H1 (cell line): ENCODE data around the gene ABCB10. TPM values are rescaled to one million over a fixed set of nuclear protein-coding genes. Genes with fewer than 3 reads are reported as not detected.

Source experiments
- CTCF ChIA-PET: fragments of 300-600 bp; sonication (Branson Sonifier 250); formaldehyde crosslinking; loops from one replicate; lab custom pipeline; 2021; ENCODE audit not compliant: partially characterized antibody; lab: Charles Lee
- POLR2A ChIA-PET: fragments of 300-600 bp; sonication (Branson Sonifier 250); formaldehyde crosslinking; loops from one replicate; lab custom pipeline; 2021; ENCODE audit warnings: inconsistent platforms; ENCODE audit not compliant: partially characterized antibody; lab: Charles Lee
- DNase-seq, 2 experiments: peaks; one replicate each; pipeline versions ENCODE4 v3.0.0 to v3.0.0-alpha.2; 2010 to 2022; ENCODE audit warnings: low spot score in 2 of 2, low read depth in 1 of 2, mixed read lengths in 1 of 2
- FAIRE-seq: peaks from 2 replicates; lab custom pipeline; 2011; peaks lifted over from hg19 to GRCh38; lab: Jason Lieb, UNC
- H2AFZ ChIP-seq: 2 replicates; pipeline ENCODE4 v1.8.1; 2012; ENCODE audit warnings: low read length, inconsistent platforms
- H2AK5ac ChIP-seq: 2 replicates; pipeline ENCODE4 v1.6.1; 2013; ENCODE audit warnings: low read depth, low read length
- H2BK120ac ChIP-seq: replicated peaks from 2 replicates; pipeline ENCODE3; 2013; ENCODE audit warnings: low read depth, low read length, inconsistent platforms
- H2BK12ac ChIP-seq: 2 replicates; pipeline ENCODE4 v1.6.1; 2013; ENCODE audit warnings: low read depth, low read length
- H2BK15ac ChIP-seq: 2 replicates; pipeline ENCODE4 v1.6.1; 2013; ENCODE audit warnings: low read length
- H2BK20ac ChIP-seq: 2 replicates; pipeline ENCODE4 v1.6.1; 2013; ENCODE audit warnings: low read length
- H2BK5ac ChIP-seq: 2 replicates; pipeline ENCODE4 v1.6.1; 2013; ENCODE audit warnings: low read depth, low read length
- H3K14ac ChIP-seq: 2 replicates; pipeline ENCODE4 v1.6.1; 2013; ENCODE audit warnings: inconsistent platforms; ENCODE audit not compliant: insufficient read length
- H3K18ac ChIP-seq: 2 replicates; pipeline ENCODE4 v1.6.1; 2013; ENCODE audit warnings: low read length; ENCODE audit errors: extremely low read depth
- H3K23ac ChIP-seq: 2 replicates; pipeline ENCODE4 v1.6.1; 2013; ENCODE audit warnings: inconsistent platforms; ENCODE audit not compliant: insufficient read length
- H3K23me2 ChIP-seq: 2 replicates; pipeline ENCODE4 v1.6.1; 2013; ENCODE audit warnings: low read depth, low read length
- H3K27ac ChIP-seq: 2 replicates; pipeline ENCODE4 v1.6.1; 2011; ENCODE audit warnings: low read depth, low read length, inconsistent platforms
- H3K27me3 ChIP-seq, 4 experiments: replicated peaks in 1 of 4; 1 replicate in 1 of 4; 2 replicates in 3 of 4; pipeline versions ENCODE4 v1.6.1 to v1.8.1; 2011 to 2013; ENCODE audit warnings: low read length in 3 of 4, mild to moderate bottlenecking in 3 of 4, inconsistent platforms in 2 of 4, mixed read lengths in 2 of 4, moderate library complexity in 1 of 4; ENCODE audit not compliant: control insufficient read depth in 3 of 4, insufficient read depth in 3 of 4; ENCODE audit errors: extremely low read depth in 1 of 4
- H3K36me3 ChIP-seq, 4 experiments: 2 replicates each; pipeline versions ENCODE4 v1.6.1 to v1.8.1; 2011 to 2013; ENCODE audit warnings: mild to moderate bottlenecking in 4 of 4, low read length in 3 of 4, moderate library complexity in 2 of 4, control low read depth in 1 of 4, inconsistent platforms in 1 of 4; ENCODE audit not compliant: insufficient read depth in 4 of 4, control insufficient read depth in 2 of 4
- H3K4ac ChIP-seq: replicated peaks from 2 replicates; pipeline ENCODE3; 2013; ENCODE audit warnings: low read length, low read depth, mixed read lengths, inconsistent platforms; ENCODE audit not compliant: insufficient read length
- H3K4me1 ChIP-seq, 4 experiments: replicated peaks in 1 of 4; 1 replicate in 1 of 4; 2 replicates in 3 of 4; pipeline versions ENCODE4 v1.6.1 to v1.8.1; 2011 to 2013; ENCODE audit warnings: low read length in 3 of 4, inconsistent platforms in 2 of 4, mixed read lengths in 1 of 4; ENCODE audit not compliant: insufficient read depth in 4 of 4, control insufficient read depth in 3 of 4
- H3K4me2 ChIP-seq, 2 experiments: 2 replicates each; pipeline versions ENCODE4 v1.6.1 to v1.8.1; 2011 to 2013; ENCODE audit warnings: low read depth in 2 of 2, low read length in 2 of 2, control low read depth in 1 of 2, inconsistent platforms in 1 of 2, mild to moderate bottlenecking in 1 of 2; ENCODE audit not compliant: insufficient read depth in 1 of 2
- H3K4me3 ChIP-seq, 4 experiments: fragments of 200-600, 300-600 bp in 1 of 4; sonication (generic), shearing (Covaris generic), sonication (Bioruptor Twin) in 1 of 4; 2 replicates each; pipeline versions ENCODE4 v1.5.1 to v1.8.1; 2011 to 2016; ENCODE audit warnings: low read length in 4 of 4, low read depth in 3 of 4, control low read depth in 2 of 4, inconsistent platforms in 2 of 4, mild to moderate bottlenecking in 2 of 4, mixed read lengths in 1 of 4, moderate library complexity in 1 of 4; ENCODE audit not compliant: insufficient read depth in 2 of 4; ENCODE audit errors: extremely low read depth in 1 of 4
- H3K56ac ChIP-seq: replicated peaks from 2 replicates; pipeline ENCODE3; 2013; ENCODE audit warnings: low read depth, mild to moderate bottlenecking, mixed read lengths, low read length, inconsistent platforms; ENCODE audit not compliant: insufficient read length
- H3K79me1 ChIP-seq: 2 replicates; pipeline ENCODE4 v1.6.1; 2013; ENCODE audit warnings: low read depth, low read length, control low read depth
- H3K79me2 ChIP-seq, 2 experiments: 2 replicates each; pipeline versions ENCODE4 v1.6.1 to v1.8.1; 2012 to 2013; ENCODE audit warnings: low read length in 2 of 2, mild to moderate bottlenecking in 2 of 2, inconsistent platforms in 1 of 2; ENCODE audit not compliant: insufficient read depth in 2 of 2, control insufficient read depth in 1 of 2
- H3K9ac ChIP-seq, 4 experiments: replicated peaks in 1 of 4; 1 replicate in 1 of 4; 2 replicates in 3 of 4; pipeline versions ENCODE4 v1.6.1 to v1.8.1; 2011 to 2013; ENCODE audit warnings: low read depth in 3 of 4, low read length in 3 of 4, control low read depth in 2 of 4, mild to moderate bottlenecking in 2 of 4, moderate library complexity in 2 of 4, inconsistent platforms in 1 of 4; ENCODE audit errors: extremely low read depth in 1 of 4
- H3K9me3 ChIP-seq, 2 experiments: 2 replicates each; pipeline versions ENCODE4 v1.6.1 to v1.8.1; 2012 to 2013; ENCODE audit warnings: mild to moderate bottlenecking in 2 of 2, moderate library complexity in 2 of 2, control low read depth in 1 of 2, inconsistent platforms in 1 of 2, low read depth in 1 of 2, low read length in 1 of 2, mixed read lengths in 1 of 2; ENCODE audit not compliant: insufficient read depth in 2 of 2
- H4K20me1 ChIP-seq, 2 experiments: replicated peaks in 1 of 2; 2 replicates each; pipeline versions ENCODE3 to v1.8.1; 2011 to 2013; ENCODE audit warnings: inconsistent platforms in 2 of 2, low read length in 2 of 2, mild to moderate bottlenecking in 1 of 2; ENCODE audit not compliant: insufficient read depth in 2 of 2, control insufficient read depth in 1 of 2
- H4K5ac ChIP-seq: 2 replicates; pipeline ENCODE4 v1.6.1; 2013; ENCODE audit warnings: low read length, low read depth, mixed read lengths, inconsistent platforms; ENCODE audit not compliant: insufficient read length
- H4K8ac ChIP-seq: 2 replicates; pipeline ENCODE4 v1.8.0; 2013; ENCODE audit warnings: mild to moderate bottlenecking, moderate library complexity, low read length, inconsistent platforms; ENCODE audit not compliant: insufficient read depth; ENCODE audit errors: extremely low read depth
- H4K91ac ChIP-seq: replicated peaks from 2 replicates; pipeline ENCODE3; 2013; ENCODE audit warnings: low read length, mixed read lengths, inconsistent platforms; ENCODE audit not compliant: insufficient read length
- WGBS, 2 experiments: shearing (Covaris generic) in 1 of 2; methylation state at CpG; one replicate each; pipeline versions ENCODE4 v1.1.6 to v1.1.7; 2013 to 2015; ENCODE audit warnings: low lambda C conversion rate in 2 of 2, mixed read lengths in 2 of 2, inconsistent platforms in 1 of 2, low coverage in 1 of 2, missing lambda C conversion rate in 1 of 2; ENCODE audit not compliant: insufficient replicate concordance in 2 of 2, insufficient coverage in 1 of 2, insufficient read length in 1 of 2; ENCODE audit errors: extremely low coverage in 1 of 2, missing lambda C conversion rate in 1 of 2; 5-methylcytosine and 5-hydroxymethylcytosine counted together
- polyA plus RNA-seq, 7 experiments: library from polyadenylated mRNA; depleted of rRNA in 3 of 7; stranded (reverse) in 5 of 7; unstranded in 2 of 7; fragments of >200 nt in 5 of 7; fragments of 200-250 nt in 2 of 7; gene quantifications; 1 replicate in 5 of 7; 2 replicates in 1 of 7; 4 replicates in 1 of 7; pipeline versions ENCODE4 v1.2.1 to v1.2.3, GENCODE V29; 2011 to 2013; ENCODE audit warnings: missing spikeins in 2 of 7, mixed read lengths in 2 of 7
- total RNA-seq: library from RNA; stranded (reverse); fragmentation: NEBNext Ultra II Directional; extraction: Animal tissue kit (Norgen Biotek cat#: 25700); gene quantifications from 2 replicates; pipeline ENCODE4 v1.2.1, GENCODE V29; 2021
- TF ChIP-seq, protein P1 (sequence below): IDR thresholded peaks from 2 replicates; pipeline ENCODE4 v1.6.1; 2011; ENCODE audit warnings: low read depth, mild to moderate bottlenecking, low read length; ENCODE audit not compliant: insufficient read depth

Gene ABCB10
- total and polyA plus RNA-seq, 2 of the 8 experiments (the other 6 are each of a cell fraction or from before 2014, with no cell fraction given): 3.6 to 11.9 TPM

DNA sequence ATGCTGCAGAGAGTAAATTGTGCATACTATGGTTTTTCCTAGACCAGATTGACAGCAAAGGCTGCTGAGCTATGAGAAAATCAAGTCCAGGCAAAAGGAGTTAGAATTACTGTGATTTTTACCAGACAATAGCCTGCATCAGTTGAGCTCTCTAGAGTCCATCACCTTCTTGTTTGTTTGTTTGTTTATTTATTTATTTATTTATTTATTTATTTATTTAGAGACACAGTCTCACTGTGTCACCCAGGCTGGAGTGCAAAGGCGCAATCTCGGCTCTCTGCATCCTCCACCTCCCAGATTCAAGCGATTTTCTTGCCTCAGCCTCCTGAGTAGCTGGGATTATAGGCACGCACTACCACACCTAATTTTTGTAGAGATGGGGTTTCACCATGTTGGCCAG, 24.2 kb upstream of the ABCB10 start:
- no peaks in the 10 kb centered on the region for H3K79me2 ChIP-seq
- no peak overlapping the region for H2BK12ac ChIP-seq
- H3K23me2 ChIP-seq: no peaks in the 10 kb centered on the region
- H3K27me3 ChIP-seq: no peaks in the 10 kb centered on the region; a peak in 1 of 7 replicates
- H2AK5ac ChIP-seq: no peak overlapping the region
- H2BK5ac ChIP-seq: no peak overlapping the region
- ChIA-PET POLR2A (no interaction called here), CTCF (interaction anchor here (0.9 to 1.1 kb wide), 2 partner anchors 14 to 78 kb away, joined by 3 to 4 read pairs; no protein-coding TSS in a partner anchor)
- H2AFZ ChIP-seq: no peak overlapping the region
- FAIRE-seq (no peak), DNase-seq (no peak)
- H3K9ac ChIP-seq: no peak overlapping the region
- H2BK120ac ChIP-seq: no peak overlapping the region
- H3K4ac ChIP-seq: no peak overlapping the region
- no peak overlapping the region for H4K8ac ChIP-seq
- no peaks in the 10 kb centered on the region for H3K79me1 ChIP-seq
- H3K4me1 ChIP-seq: peaks cover 0 to 7% (median 0%) of the 10 kb centered on the region in 4 experiments; a peak in 2 of 7 replicates
- WGBS, 2 experiments: 80% methylated on average over 4 of the region's 4 CpGs; no CpG with 5 or more reads in 1 of the 2 experiments
- TF ChIP-seq, protein P1, sequence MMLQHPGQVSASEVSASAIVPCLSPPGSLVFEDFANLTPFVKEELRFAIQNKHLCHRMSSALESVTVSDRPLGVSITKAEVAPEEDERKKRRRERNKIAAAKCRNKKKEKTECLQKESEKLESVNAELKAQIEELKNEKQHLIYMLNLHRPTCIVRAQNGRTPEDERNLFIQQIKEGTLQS: no peak
- no peaks in the 10 kb centered on the region for H3K9me3 ChIP-seq
- no peak overlapping the region for H3K18ac ChIP-seq
- H2BK15ac ChIP-seq: no peak overlapping the region
- H2BK20ac ChIP-seq: no peak overlapping the region
- no peaks in the 10 kb centered on the region for H3K36me3 ChIP-seq
- H4K91ac ChIP-seq: no peak overlapping the region
- no peak overlapping the region for H3K56ac ChIP-seq
- no peaks in the 10 kb centered on the region for H4K20me1 ChIP-seq
- H4K5ac ChIP-seq: no peak overlapping the region
- H3K4me3 ChIP-seq: no peak overlapping the region
- no peak overlapping the region for H3K4me2 ChIP-seq
- H3K27ac ChIP-seq: no peak overlapping the region
- H3K14ac ChIP-seq: no peak overlapping the region
- H3K23ac ChIP-seq: no peak overlapping the region
